Neuronal stem cell (in vitro differentiated cells): ENCODE measurements around the gene TGFBR1.

Source experiments
- DNase-seq: peaks from one replicate; pipeline ENCODE4 v3.0.0-alpha.2; 2013; ENCODE audit warnings: low spot score
- H2AFZ ChIP-seq: one replicate; pipeline ENCODE4 v1.6.1; 2013; ENCODE audit warnings: mild to moderate bottlenecking, low read length, inconsistent platforms
- H2AK5ac ChIP-seq: 2 replicates; pipeline ENCODE4 v1.6.1; 2013; ENCODE audit warnings: low read depth, mild to moderate bottlenecking, inconsistent platforms, low read length, moderate library complexity, mixed read lengths
- H2BK120ac ChIP-seq: 2 replicates; pipeline ENCODE4 v1.6.1; 2013; ENCODE audit warnings: low read depth, mild to moderate bottlenecking, inconsistent platforms, low read length, moderate library complexity, mixed read lengths
- H2BK12ac ChIP-seq: one replicate; pipeline ENCODE4 v1.6.1; 2013; ENCODE audit warnings: low read length, inconsistent platforms
- H2BK15ac ChIP-seq: 2 replicates; pipeline ENCODE4 v1.6.1; 2013; ENCODE audit warnings: mild to moderate bottlenecking, low read length, inconsistent platforms, mixed read lengths
- H2BK5ac ChIP-seq: one replicate; pipeline ENCODE4 v1.6.1; 2013; ENCODE audit warnings: inconsistent platforms, mild to moderate bottlenecking, low read length, moderate library complexity
- H3K14ac ChIP-seq: one replicate; pipeline ENCODE4 v1.6.1; 2013; ENCODE audit warnings: low read length, inconsistent platforms
- H3K18ac ChIP-seq: 2 replicates; pipeline ENCODE4 v1.6.1; 2013; ENCODE audit warnings: low read length, inconsistent platforms
- H3K23ac ChIP-seq: 2 replicates; pipeline ENCODE4 v1.6.1; 2013; ENCODE audit warnings: low read depth, mild to moderate bottlenecking, mixed read lengths, low read length, inconsistent platforms; ENCODE audit not compliant: poor library complexity
- H3K27ac ChIP-seq: replicated peaks from 3 replicates; pipeline ENCODE4 v1.5.1; 2013; ENCODE audit warnings: low read length, inconsistent platforms
- H3K27me3 ChIP-seq, 3 experiments: 2 replicates each; pipeline ENCODE4 v1.6.1; 2013; ENCODE audit warnings: low read length in 3 of 3, mild to moderate bottlenecking in 2 of 3, inconsistent platforms in 1 of 3, low read depth in 1 of 3, mixed read lengths in 1 of 3, moderate library complexity in 1 of 3; ENCODE audit not compliant: control insufficient read depth in 3 of 3, insufficient read depth in 3 of 3
- H3K36me3 ChIP-seq, 2 donors: replicated peaks in 1 of 2; 2 replicates each; pipeline ENCODE4 v1.6.1; 2013; ENCODE audit warnings: low read length in 2 of 2; ENCODE audit not compliant: control insufficient read depth in 2 of 2, insufficient read depth in 2 of 2
- H3K4ac ChIP-seq: 2 replicates; pipeline ENCODE4 v1.6.1; 2013; ENCODE audit warnings: inconsistent platforms, mild to moderate bottlenecking, low read length, moderate library complexity
- H3K4me1 ChIP-seq, 2 donors: 1 replicate in 1 of 2; 2 replicates in 1 of 2; pipeline ENCODE4 v1.6.1; 2013; ENCODE audit warnings: low read length in 2 of 2, low read depth in 1 of 2; ENCODE audit not compliant: control insufficient read depth in 2 of 2, insufficient read depth in 1 of 2
- H3K4me2 ChIP-seq: one replicate; pipeline ENCODE4 v1.6.1; 2013; ENCODE audit warnings: mild to moderate bottlenecking, low read length, inconsistent platforms; ENCODE audit not compliant: insufficient read depth, poor library complexity, severe bottlenecking
- H3K4me3 ChIP-seq, 2 donors: 2 replicates each; pipeline ENCODE4 v1.5.1; 2013; ENCODE audit warnings: low read length in 2 of 2, mild to moderate bottlenecking in 2 of 2, inconsistent platforms in 1 of 2, moderate library complexity in 1 of 2
- H3K79me1 ChIP-seq: one replicate; pipeline ENCODE4 v1.6.1; 2013; ENCODE audit warnings: low read depth, mild to moderate bottlenecking, inconsistent platforms, low read length, moderate library complexity
- H3K9ac ChIP-seq: one replicate; pipeline ENCODE4 v1.6.1; 2013; ENCODE audit warnings: mild to moderate bottlenecking, low read depth, low read length, inconsistent platforms; ENCODE audit not compliant: poor library complexity
- H3K9me3 ChIP-seq, 2 donors: replicated peaks in 1 of 2; 2 replicates each; pipeline versions ENCODE3 to v1.6.1; 2013; ENCODE audit warnings: low read length in 2 of 2, mild to moderate bottlenecking in 2 of 2, inconsistent platforms in 1 of 2, low read depth in 1 of 2, mixed read lengths in 1 of 2, moderate library complexity in 1 of 2; ENCODE audit not compliant: control insufficient read depth in 2 of 2, insufficient read depth in 1 of 2
- H4K8ac ChIP-seq: one replicate; pipeline ENCODE4 v1.6.1; 2013; ENCODE audit warnings: low read depth, mild to moderate bottlenecking, inconsistent platforms, low read length, moderate library complexity
- H4K91ac ChIP-seq: one replicate; pipeline ENCODE4 v1.6.1; 2013; ENCODE audit warnings: low read length, low read depth, mild to moderate bottlenecking, inconsistent platforms; ENCODE audit not compliant: poor library complexity
- WGBS, 2 donors: extraction: QIAGEN DNeasy Blood & Tissue Kit; methylation state at CpG; one replicate each; pipeline ENCODE4 v1.1.7; 2013; ENCODE audit warnings: missing lambda C conversion rate in 2 of 2, mixed read lengths in 1 of 2; ENCODE audit not compliant: insufficient read length in 2 of 2, insufficient replicate concordance in 1 of 2; ENCODE audit errors: extremely low coverage in 2 of 2; 5-methylcytosine and 5-hydroxymethylcytosine counted together

The TGFBR1 gene

GRCh38 chr9:99092643-99093491 lies 12.0 kb upstream of the TGFBR1 start:
- no peak for DNase-seq
- Histone ChIP-seq H4K8ac (no peak overlapping the region), H3K18ac (no peak overlapping the region), H4K91ac (no peak overlapping the region), H3K9me3 (peaks cover 2 to 5% of the 10 kb centered on the region in 2 donors), H2BK12ac (no peak overlapping the region), H2AK5ac (no peak overlapping the region), H3K9ac (no peak overlapping the region), H3K4me1 (peaks cover 10 to 15% of the 10 kb centered on the region in 2 donors), H2BK5ac (no peak overlapping the region), H2AFZ (no peak overlapping the region), H3K23ac (no peak overlapping the region), H3K4ac (no peak overlapping the region), H3K14ac (no peak overlapping the region), H2BK120ac (no peak overlapping the region), H3K27ac (no peak overlapping the region), H3K4me3 (no peak overlapping the region), H3K4me2 (no peak overlapping the region), H3K36me3 (no peaks in the 10 kb centered on the region), H2BK15ac (no peak overlapping the region), H3K79me1 (no peaks in the 10 kb centered on the region), H3K27me3 (no peaks in the 10 kb centered on the region)
- WGBS, 2 donors: no CpG with 5 or more reads among the region's 6 CpGs

GRCh38 chr9:99093492-99093791 lies 11.5 kb upstream of the TGFBR1 start:
- Histone ChIP-seq H2AFZ (no peak overlapping the region), H3K23ac (no peak overlapping the region), H3K27ac (no peak overlapping the region), H3K18ac (no peak overlapping the region), H2BK15ac (no peak overlapping the region), H3K79me1 (no peaks in the 10 kb centered on the region), H3K27me3 (no peaks in the 10 kb centered on the region), H2BK12ac (no peak overlapping the region), H2BK120ac (no peak overlapping the region), H2AK5ac (no peak overlapping the region), H4K91ac (no peak overlapping the region), H3K36me3 (no peaks in the 10 kb centered on the region), H3K4me1 (peaks cover 10 to 15% of the 10 kb centered on the region in 2 donors), H3K14ac (no peak overlapping the region), H3K4me3 (no peak overlapping the region), H2BK5ac (no peak overlapping the region), H4K8ac (no peak overlapping the region), H3K4ac (no peak overlapping the region), H3K9ac (no peak overlapping the region), H3K4me2 (no peak overlapping the region), H3K9me3 (peaks cover 2 to 5% of the 10 kb centered on the region in 2 donors)
- no CpG with 5 or more reads among the region's 3 CpGs for WGBS, 2 donors
- no peak for DNase-seq

GRCh38 chr9:99095565-99095964 lies 9.3 kb upstream of the TGFBR1 start:
- Histone ChIP-seq H3K27ac (no peak overlapping the region), H2AK5ac (no peak overlapping the region), H2BK15ac (no peak overlapping the region), H2BK5ac (no peak overlapping the region), H2BK120ac (no peak overlapping the region), H3K9me3 (no peaks in the 10 kb centered on the region), H3K4me2 (no peak overlapping the region), H3K79me1 (no peaks in the 10 kb centered on the region), H3K14ac (no peak overlapping the region), H4K91ac (no peak overlapping the region), H3K27me3 (no peaks in the 10 kb centered on the region), H3K9ac (no peak overlapping the region), H3K4ac (no peak overlapping the region), H3K23ac (no peak overlapping the region), H3K36me3 (no peaks in the 10 kb centered on the region), H3K18ac (no peak overlapping the region), H3K4me3 (no peak overlapping the region), H2BK12ac (no peak overlapping the region), H2AFZ (peak overlapping the region; percentile 61), H4K8ac (no peak overlapping the region), H3K4me1 (peaks cover 10 to 15% of the 10 kb centered on the region in 2 donors)
- no peak for DNase-seq
- no CpG with 5 or more reads among the region's 3 CpGs for WGBS, 2 donors

GRCh38 chr9:99096409-99096808 lies 8.5 kb upstream of the TGFBR1 start:
- DNase-seq: peak; percentile 41
- Histone ChIP-seq H3K14ac (no peak overlapping the region), H2BK5ac (no peak overlapping the region), H4K8ac (no peak overlapping the region), H2AK5ac (no peak overlapping the region), H2BK12ac (no peak overlapping the region), H2AFZ (peak overlapping the region; percentile 61), H3K9me3 (no peaks in the 10 kb centered on the region), H3K27me3 (no peaks in the 10 kb centered on the region), H4K91ac (no peak overlapping the region), H3K4me3 (no peak overlapping the region), H2BK15ac (no peak overlapping the region), H3K27ac (peak overlapping the region; percentile 71), H3K4ac (no peak overlapping the region), H3K36me3 (no peaks in the 10 kb centered on the region), H3K4me2 (no peak overlapping the region), H3K18ac (peak overlapping the region; percentile 0), H3K9ac (no peak overlapping the region), H3K23ac (no peak overlapping the region), H3K4me1 (peaks cover 10 to 15% of the 10 kb centered on the region in 2 donors), H2BK120ac (no peak overlapping the region), H3K79me1 (no peaks in the 10 kb centered on the region)
- no CpG with 5 or more reads among the region's 3 CpGs for WGBS, 2 donors
